Activated B cell treated with CpG ODN at 0.5 μM for 24 hours (primary cell): ENCODE results near the gene PHRF1. TPM values are rescaled to one million over a fixed set of nuclear protein-coding genes. Genes with fewer than 3 reads are reported as not detected.
"Not testable (repeated sequence)": the region's sequence is repeated elsewhere in the genome, so short reads cannot be mapped to it uniquely, and the experiment has no call there.

Experiments used
- ATAC-seq: fragments of 200-7000 bp; cut with Tn5 transposase; one replicate; pipeline ENCODE4 v1.10.0; 2021; ENCODE audit warnings: low read depth, mild to moderate bottlenecking, moderate library complexity
- CTCF ChIA-PET: fragments of 350-600 bp; sonication (Branson Sonifier 250); formaldehyde crosslinking; loops from one replicate; lab custom pipeline; 2021; ENCODE audit warnings: antibody characterized with exemption; lab: Charles Lee
- POLR2A ChIA-PET: fragments of 350-600 bp; sonication (Branson Sonifier 250); formaldehyde crosslinking; loops from one replicate; lab custom pipeline; 2021; ENCODE audit warnings: antibody characterized with exemption; lab: Charles Lee
- DNase-seq: peaks from one replicate; pipeline ENCODE4 v3.0.0; 2022
- H3K27ac Mint-ChIP-seq: one replicate; pipeline ENCODE4 v1.8.0; 2020; ENCODE audit warnings: mixed read lengths
- H3K27me3 Mint-ChIP-seq: one replicate; pipeline ENCODE4 v1.8.0; 2021; ENCODE audit warnings: mixed read lengths
- H3K36me3 Mint-ChIP-seq: one replicate; pipeline ENCODE4 v1.8.0; 2021; ENCODE audit warnings: low read depth, mixed read lengths
- H3K4me1 Mint-ChIP-seq: one replicate; pipeline ENCODE4 v1.8.0; 2021; ENCODE audit warnings: mixed read lengths
- H3K4me3 Mint-ChIP-seq: one replicate; pipeline ENCODE4 v1.8.0; 2020; ENCODE audit warnings: mild to moderate bottlenecking, mixed read lengths
- H3K9me3 Mint-ChIP-seq: one replicate; pipeline ENCODE4 v1.8.0; 2020; ENCODE audit warnings: mixed read lengths
- intact Hi-C: fragments of 100-400 bp; cut with micrococcal nuclease; formaldehyde crosslinking; loops from one replicate; pipeline ENCODE4 v1.15.1; 2024
- total RNA-seq: library from RNA; stranded (reverse); gene quantifications from 2 replicates; pipeline ENCODE4 v1.2.3, GENCODE V29; 2022
- TF ChIP-seq, protein P1 (sequence below): fragments of 200-600 bp; IDR thresholded peaks from one replicate; pipeline ENCODE4 v1.8.0; 2022; ENCODE audit warnings: antibody characterized with exemption, mild to moderate bottlenecking

Gene PHRF1
- total RNA-seq, 1 donor from 2014 or later, result 49.6 TPM

DNA sequence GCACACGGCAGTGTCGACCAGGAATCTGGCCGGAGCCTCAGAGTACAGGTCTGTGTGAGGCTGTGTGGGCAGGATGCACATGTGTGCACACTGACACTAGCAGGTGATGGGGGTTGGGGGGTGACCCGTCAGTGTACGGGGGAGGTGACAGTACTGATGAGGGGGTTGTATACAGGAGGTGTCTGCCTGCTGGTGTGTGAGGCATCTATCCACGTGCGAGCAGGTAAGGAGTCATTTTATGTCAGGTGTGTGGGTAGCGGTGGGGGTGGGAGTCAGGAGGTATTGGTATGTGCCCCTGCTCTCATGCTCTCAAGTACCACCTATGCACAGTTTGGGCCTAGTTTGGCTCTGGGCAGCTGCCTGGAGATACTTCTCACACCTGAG is 4.5 kb upstream of the PHRF1 start:
- peaks cover 3% of the 10 kb centered on the region for H3K36me3 Mint-ChIP-seq
- H3K9me3 Mint-ChIP-seq, result no peaks in the 10 kb centered on the region
- ChIA-PET POLR2A (no interaction called here), CTCF (no interaction called here)
- peaks cover 12% of the 10 kb centered on the region for H3K4me1 Mint-ChIP-seq
- no peak overlapping the region for H3K4me3 Mint-ChIP-seq
- no peak overlapping the region for H3K27ac Mint-ChIP-seq
- peaks cover 10% of the 10 kb centered on the region for H3K27me3 Mint-ChIP-seq
- TF ChIP-seq, protein P1, sequence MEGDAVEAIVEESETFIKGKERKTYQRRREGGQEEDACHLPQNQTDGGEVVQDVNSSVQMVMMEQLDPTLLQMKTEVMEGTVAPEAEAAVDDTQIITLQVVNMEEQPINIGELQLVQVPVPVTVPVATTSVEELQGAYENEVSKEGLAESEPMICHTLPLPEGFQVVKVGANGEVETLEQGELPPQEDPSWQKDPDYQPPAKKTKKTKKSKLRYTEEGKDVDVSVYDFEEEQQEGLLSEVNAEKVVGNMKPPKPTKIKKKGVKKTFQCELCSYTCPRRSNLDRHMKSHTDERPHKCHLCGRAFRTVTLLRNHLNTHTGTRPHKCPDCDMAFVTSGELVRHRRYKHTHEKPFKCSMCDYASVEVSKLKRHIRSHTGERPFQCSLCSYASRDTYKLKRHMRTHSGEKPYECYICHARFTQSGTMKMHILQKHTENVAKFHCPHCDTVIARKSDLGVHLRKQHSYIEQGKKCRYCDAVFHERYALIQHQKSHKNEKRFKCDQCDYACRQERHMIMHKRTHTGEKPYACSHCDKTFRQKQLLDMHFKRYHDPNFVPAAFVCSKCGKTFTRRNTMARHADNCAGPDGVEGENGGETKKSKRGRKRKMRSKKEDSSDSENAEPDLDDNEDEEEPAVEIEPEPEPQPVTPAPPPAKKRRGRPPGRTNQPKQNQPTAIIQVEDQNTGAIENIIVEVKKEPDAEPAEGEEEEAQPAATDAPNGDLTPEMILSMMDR, result no peak
- DNase-seq, result no peak
- intact Hi-C loops, result no loop called here
- ATAC-seq, result no peak

DNA sequence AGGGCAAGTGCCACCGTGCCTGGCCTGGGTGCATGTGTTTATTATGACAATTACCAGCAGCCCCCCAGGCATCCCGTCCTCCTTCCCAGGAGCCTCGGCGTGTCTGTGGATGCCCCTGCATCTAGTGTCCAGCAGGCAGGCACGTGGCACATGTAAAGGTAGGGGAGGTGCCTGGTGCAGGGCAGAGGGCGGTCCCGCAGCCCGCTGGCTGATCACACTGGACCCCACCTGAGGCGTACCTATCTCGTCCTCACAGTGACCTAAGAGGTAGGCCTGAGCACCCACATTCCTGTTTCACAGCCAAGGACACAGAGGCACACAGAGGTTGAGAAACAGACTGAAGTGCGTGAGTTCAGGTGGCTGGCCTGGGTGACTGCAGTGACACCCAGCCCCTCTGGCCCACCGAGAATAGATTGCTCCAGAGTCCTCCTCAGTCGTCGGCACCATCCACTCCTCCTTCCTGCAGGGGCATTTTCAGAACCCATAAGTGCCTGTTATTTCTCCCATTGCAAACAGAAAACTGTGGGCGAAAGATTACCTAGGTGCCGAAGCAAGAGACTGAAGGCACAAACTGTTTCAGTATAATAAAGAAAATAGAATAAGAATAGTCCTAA is 3.0 kb upstream of the PHRF1 start:
- intact Hi-C loops, result no loop called here
- Mint-ChIP-seq H3K36me3 (peaks cover 5% of the 10 kb centered on the region), H3K4me3 (no peak overlapping the region), H3K9me3 (no peaks in the 10 kb centered on the region), H3K4me1 (peaks cover 22% of the 10 kb centered on the region), H3K27me3 (peaks cover 10% of the 10 kb centered on the region), H3K27ac (no peak overlapping the region)
- DNase-seq (no peak), ATAC-seq (no peak)
- CTCF ChIA-PET, result no interaction called here
- POLR2A ChIA-PET, result no interaction called here
- TF ChIP-seq, protein P1, result no peak

DNA sequence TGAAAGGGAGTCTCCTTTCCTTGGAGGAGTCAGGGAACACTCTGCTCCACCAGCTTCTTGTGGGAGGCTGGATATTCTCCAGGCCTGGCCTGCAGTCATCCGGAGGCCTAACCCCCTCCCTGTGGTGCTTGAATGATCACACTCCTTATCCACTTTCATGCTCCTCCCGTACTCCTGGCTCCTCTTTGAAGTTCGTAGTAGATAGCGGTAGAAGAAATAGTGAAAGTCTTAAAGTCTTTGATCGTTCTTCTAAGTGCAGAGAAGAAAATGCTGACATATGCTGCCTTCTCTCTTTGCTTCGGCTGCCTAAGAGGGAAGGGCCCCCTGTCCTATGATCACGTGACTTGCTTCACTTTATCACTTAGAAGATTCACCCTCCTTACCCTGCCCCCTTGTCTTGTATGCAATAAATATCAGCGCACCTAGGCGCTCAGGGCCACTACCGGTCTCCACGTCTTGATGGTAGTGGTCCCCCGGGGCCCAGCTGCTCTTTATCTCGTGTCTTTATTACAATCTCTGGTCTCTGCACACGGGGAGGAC is 2.2 kb upstream of the PHRF1 start:
- CTCF ChIA-PET, H3K36me3 Mint-ChIP-seq, DNase-seq, H3K9me3 Mint-ChIP-seq, H3K27ac Mint-ChIP-seq, intact Hi-C loops, ATAC-seq: not testable (repeated sequence)
- peaks cover 10% of the 10 kb centered on the region for H3K27me3 Mint-ChIP-seq
- peak overlapping the region; percentile 80 for H3K4me3 Mint-ChIP-seq
- POLR2A ChIA-PET, result interaction anchor here (3.7 kb wide), 1 partner anchor 38 kb away, joined by 43 read pairs; the partner anchor contains the start of genes HRAS and LRRC56
- H3K4me1 Mint-ChIP-seq, result peaks cover 29% of the 10 kb centered on the region

DNA sequence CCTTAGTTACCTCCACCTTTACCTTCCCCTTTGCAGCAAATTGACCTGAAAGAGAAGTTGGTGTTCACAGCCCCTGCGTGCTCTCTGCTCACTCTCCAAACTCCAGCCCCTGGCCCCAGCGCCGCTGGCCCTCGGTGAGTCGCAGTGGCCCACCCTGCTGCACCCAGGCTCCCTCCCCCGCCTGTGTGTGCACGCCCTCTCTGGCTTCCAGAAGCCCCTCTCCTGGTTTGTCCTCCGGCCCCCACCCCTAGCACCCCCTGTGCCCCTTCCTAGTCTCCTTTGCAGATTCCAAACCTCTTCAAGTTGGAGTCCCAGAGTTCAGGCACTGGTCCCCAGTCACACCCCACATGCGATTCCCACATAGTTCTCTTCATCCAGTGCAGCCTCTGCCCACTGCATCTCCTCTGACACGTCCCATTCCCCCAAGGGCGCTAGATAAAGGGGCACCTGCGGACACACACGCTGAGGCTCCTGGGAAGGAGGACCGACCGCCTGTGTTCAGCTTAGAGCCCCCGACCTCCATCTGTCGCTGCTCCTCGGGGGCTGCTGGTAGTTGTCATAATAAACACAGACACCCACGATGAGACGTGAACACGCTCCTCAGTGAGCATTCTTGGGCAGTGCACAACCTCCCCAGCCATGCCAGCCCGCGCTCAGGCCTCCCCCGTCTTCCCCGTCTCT is 1.5 kb upstream of the PHRF1 start:
- Mint-ChIP-seq H3K27ac (peak overlapping the region; percentile 61), H3K9me3 (no peaks in the 10 kb centered on the region), H3K36me3 (peaks cover 10% of the 10 kb centered on the region), H3K27me3 (peaks cover 10% of the 10 kb centered on the region), H3K4me1 (peaks cover 34% of the 10 kb centered on the region), H3K4me3 (peak overlapping the region; percentile 80)
- POLR2A ChIA-PET, result interaction anchor here (0.6 to 3.7 kb wide), 6 partner anchors 9 to 41 kb away, joined by 3 to 43 read pairs (median 12); partner anchors contain the start of genes HRAS, IRF7 and LRRC56
- CTCF ChIA-PET, result no interaction called here
- no peak for DNase-seq
- TF ChIP-seq, protein P1, result no peak
- no peak for ATAC-seq
- intact Hi-C loops, result no loop called here

DNA sequence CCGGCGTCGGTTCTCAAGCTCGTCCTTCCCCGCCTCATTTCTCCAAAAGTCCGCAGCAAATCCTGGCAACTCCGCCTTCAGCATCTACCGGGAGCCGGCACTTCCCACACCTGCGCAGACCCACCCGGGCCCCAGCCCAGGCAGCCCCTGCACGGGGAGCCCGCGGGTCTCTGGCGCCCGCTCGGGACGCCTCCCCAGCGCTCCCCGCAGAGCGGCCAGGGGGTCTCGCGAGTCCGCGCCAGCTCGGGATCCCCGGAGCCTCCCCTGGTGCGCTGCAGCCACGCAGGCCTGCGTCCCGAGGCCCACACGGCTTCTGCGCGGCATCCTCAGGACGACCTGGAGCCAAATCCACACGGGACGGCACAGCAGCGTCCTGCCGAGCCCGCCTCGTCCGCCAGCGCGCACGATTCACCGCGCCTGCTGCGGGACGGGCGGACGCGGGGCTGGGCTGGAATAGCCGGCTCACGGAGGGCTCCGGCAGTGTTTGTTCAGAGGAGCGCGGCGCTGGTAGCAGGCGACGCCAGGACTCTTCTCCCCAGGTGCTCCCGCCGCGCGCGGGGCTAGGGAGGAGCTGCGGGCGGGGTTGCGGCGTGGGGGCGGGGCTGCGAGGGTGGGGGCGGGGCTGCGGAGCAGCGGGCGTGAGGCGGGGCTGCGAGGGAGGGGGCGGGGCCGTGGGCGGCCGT is 816 bp upstream of the PHRF1 start:
- Mint-ChIP-seq H3K9me3 (no peaks in the 10 kb centered on the region), H3K4me1 (peaks cover 37% of the 10 kb centered on the region), H3K27me3 (peaks cover 10% of the 10 kb centered on the region), H3K36me3 (peaks cover 10% of the 10 kb centered on the region), H3K27ac (peak overlapping the region; percentile 61), H3K4me3 (peak overlapping the region; percentile 80)
- CTCF ChIA-PET, result interaction anchor here (0.7 to 1.0 kb wide), 2 partner anchors 11 to 21 kb away, joined by 3 to 4 read pairs; no protein-coding TSS in a partner anchor
- TF ChIP-seq, protein P1, result no peak
- intact Hi-C loops, result no loop called here
- DNase-seq (no peak), ATAC-seq (no peak)
- POLR2A ChIA-PET, result interaction anchor here (0.5 to 3.7 kb wide), 24 partner anchors 9 to 1726 kb away, joined by 3 to 43 read pairs (median 6); partner anchors contain the start of genes C11orf21, DEAF1, HRAS and IRF7
